Measurements from ENCODE around the gene INHBA.

Gene INHBA

GRCh38 chr7:41692251-41692650 is 10.6 kb downstream of the INHBA start:
- TF ChIP-seq CTCF (IDR thresholded peaks at IDR 0.05; ENCODE audit: insufficient read depth, low read length, poor library complexity, severe bottlenecking), result no peak
- H3K36me3 ChIP-seq (ENCODE audit: control insufficient read depth, insufficient read depth, low read length), result no peaks in the 10 kb centered on the region
- no peak overlapping the region for H3K4me3 ChIP-seq (replicated peaks; ENCODE audit: low read depth, low read length)
- no peaks in the 10 kb centered on the region for H3K27me3 ChIP-seq (replicated peaks; ENCODE audit: control insufficient read depth, insufficient read depth, low read length)
- DNase-seq (ENCODE audit: extremely low read depth, insufficient read length), result no peak

DNA sequence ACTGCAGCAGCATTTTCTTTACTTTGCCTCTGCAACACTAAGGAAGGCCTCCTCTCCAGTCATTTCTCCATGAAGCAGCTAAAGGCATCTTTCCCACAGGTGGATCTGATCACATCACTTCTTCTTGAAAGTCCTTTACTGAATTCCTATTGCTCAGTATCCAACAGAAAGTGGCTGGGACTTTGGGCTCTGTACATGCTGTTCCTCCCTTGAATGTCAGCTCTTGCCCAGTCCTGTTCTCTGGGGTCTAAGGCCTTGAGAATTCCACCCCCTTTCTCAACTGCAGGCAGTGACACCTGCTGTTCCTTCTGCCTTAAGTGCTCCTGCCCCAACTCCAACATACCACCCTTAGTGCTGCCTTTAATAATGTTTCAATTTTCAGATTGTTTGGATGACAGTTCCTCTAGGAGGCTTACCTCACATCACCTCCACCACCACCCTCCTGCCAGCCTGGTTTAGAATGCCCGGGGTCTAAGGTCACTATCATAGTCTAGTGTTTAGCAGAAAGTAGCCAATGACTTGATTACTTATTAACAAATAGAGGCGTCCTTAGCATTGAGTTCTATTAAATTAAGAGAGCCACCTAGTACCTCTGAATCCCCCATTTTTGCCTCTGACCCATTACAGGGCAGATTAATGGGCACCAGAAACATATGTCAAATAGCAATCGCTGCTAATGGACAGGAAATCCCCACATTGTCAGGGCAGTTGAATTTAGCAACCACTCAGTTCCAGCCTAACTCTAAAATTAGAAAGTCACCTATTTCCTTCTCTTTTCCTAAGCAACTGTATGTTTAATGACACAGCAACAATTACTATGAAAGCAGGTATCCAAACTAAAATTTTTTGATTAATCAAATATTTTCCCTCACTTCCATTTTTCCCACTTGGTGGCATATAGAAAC is 11.4 kb downstream of the INHBA start:
- Histone ChIP-seq H3K27me3 (replicated peaks; ENCODE audit: control insufficient read depth, insufficient read depth, low read length) (no peaks in the 10 kb centered on the region), H3K36me3 (ENCODE audit: control insufficient read depth, insufficient read depth, low read length) (no peaks in the 10 kb centered on the region), H3K4me3 (replicated peaks; ENCODE audit: low read depth, low read length) (no peak overlapping the region)
- no peak for TF ChIP-seq CTCF (IDR thresholded peaks at IDR 0.05; ENCODE audit: insufficient read depth, low read length, poor library complexity, severe bottlenecking)
- no peak for DNase-seq (ENCODE audit: extremely low read depth, insufficient read length)

GRCh38 chr7:41689815-41690214 is 13.1 kb downstream of the INHBA start:
- no peak overlapping the region for H3K4me3 ChIP-seq (replicated peaks; ENCODE audit: low read depth, low read length)
- H3K27me3 ChIP-seq (replicated peaks; ENCODE audit: control insufficient read depth, insufficient read depth, low read length), result no peaks in the 10 kb centered on the region
- no peak for TF ChIP-seq CTCF (IDR thresholded peaks at IDR 0.05; ENCODE audit: insufficient read depth, low read length, poor library complexity, severe bottlenecking)
- H3K36me3 ChIP-seq (ENCODE audit: control insufficient read depth, insufficient read depth, low read length), result no peaks in the 10 kb centered on the region
- DNase-seq (ENCODE audit: extremely low read depth, insufficient read length), result no peak

- Histone ChIP-seq H3K4me3 (replicated peaks; ENCODE audit: low read depth, low read length) (no peak overlapping the region), H3K36me3 (ENCODE audit: control insufficient read depth, insufficient read depth, low read length) (no peaks in the 10 kb centered on the region), H3K27me3 (replicated peaks; ENCODE audit: control insufficient read depth, insufficient read depth, low read length) (no peaks in the 10 kb centered on the region)
- no peak for TF ChIP-seq CTCF (IDR thresholded peaks at IDR 0.05; ENCODE audit: insufficient read depth, low read length, poor library complexity, severe bottlenecking)
- no peak for DNase-seq (ENCODE audit: extremely low read depth, insufficient read length)
These were observed 14.0 kb downstream of the INHBA start for GRCh38 chr7:41688906-41689305.

- TF ChIP-seq CTCF (IDR thresholded peaks at IDR 0.05; ENCODE audit: insufficient read depth, low read length, poor library complexity, severe bottlenecking), result no peak
- DNase-seq (ENCODE audit: extremely low read depth, insufficient read length), result no peak
- Histone ChIP-seq H3K4me3 (replicated peaks; ENCODE audit: low read depth, low read length) (no peak overlapping the region), H3K27me3 (replicated peaks; ENCODE audit: control insufficient read depth, insufficient read depth, low read length) (no peaks in the 10 kb centered on the region), H3K36me3 (ENCODE audit: control insufficient read depth, insufficient read depth, low read length) (no peaks in the 10 kb centered on the region)
These were observed 14.8 kb downstream of the INHBA start for GRCh38 chr7:41688012-41688625.
